ENCODE measurements around the gene SUCLA2.

Gene SUCLA2

DNA sequence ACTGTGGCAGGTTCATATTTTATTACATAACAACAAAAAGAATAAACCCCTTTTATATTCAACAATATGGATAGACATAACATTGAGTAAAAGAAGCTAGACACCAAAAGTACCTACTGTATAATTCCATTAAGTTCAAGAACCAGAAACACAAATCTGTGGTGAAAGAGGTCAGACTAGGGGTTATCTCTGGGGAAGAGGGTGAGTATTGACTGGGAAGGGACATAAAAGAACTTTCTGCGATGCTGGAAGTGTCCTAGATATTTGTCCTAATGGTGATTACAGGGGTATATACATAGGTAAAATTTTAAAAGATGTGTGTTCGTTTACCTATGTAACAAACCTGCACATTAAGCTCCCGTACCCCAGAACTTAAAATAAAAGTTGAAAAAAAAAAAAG lies 103.0 kb downstream of the SUCLA2 start:
- no peak for DNase-seq

- no peak for DNase-seq
These were observed 103.5 kb downstream of the SUCLA2 start for GRCh38 chr13:47897411-47898050.

DNA sequence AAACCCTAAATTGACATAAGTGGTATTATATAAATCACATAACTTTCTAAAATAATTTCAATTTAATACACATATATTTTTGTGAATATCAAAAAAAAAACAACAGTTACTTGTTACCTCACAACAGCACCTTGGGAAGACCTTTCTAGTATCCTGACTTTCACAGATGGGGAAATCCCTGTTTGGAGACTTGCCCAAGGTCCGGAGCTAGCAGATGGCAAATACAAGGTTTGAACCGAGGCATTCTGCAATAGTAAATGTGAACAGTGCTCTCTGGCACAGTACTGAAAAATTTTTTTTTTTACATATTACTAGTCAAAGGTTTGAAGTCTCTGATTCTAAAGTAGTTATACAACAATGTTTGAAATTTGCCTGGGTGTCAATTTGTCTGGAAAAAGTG lies 104.5 kb downstream of the SUCLA2 start:
- DNase-seq = no peak

- no peak for DNase-seq
These were observed 105.0 kb downstream of the SUCLA2 start for GRCh38 chr13:47896111-47896510.

- no peak for DNase-seq
These were observed 107.5 kb downstream of the SUCLA2 start for GRCh38 chr13:47893527-47893926.
